Mammary epithelial cell (primary cell): Measurements from ENCODE around the gene VPS45.

Experiments
- EZH2 ChIP-seq: IDR thresholded peaks from 2 replicates; pipeline ENCODE4 v1.6.1; 2012; ENCODE audit warnings: low read length, inconsistent platforms, borderline replicate concordance
- TF ChIP-seq, protein P1 (sequence below), 2 donors: IDR thresholded peaks in 1 of 2; conservative IDR thresholded peaks in 1 of 2; 2 replicates each; pipeline ENCODE4 v1.5.1; 2011 to 2012; ENCODE audit warnings: inconsistent platforms in 2 of 2, low read length in 2 of 2, mild to moderate bottlenecking in 2 of 2, control low read depth in 1 of 2, low read depth in 1 of 2; ENCODE audit not compliant: insufficient read depth in 1 of 2; ENCODE audit errors: extremely low read depth in 1 of 2

- TF ChIP-seq, protein P1, sequence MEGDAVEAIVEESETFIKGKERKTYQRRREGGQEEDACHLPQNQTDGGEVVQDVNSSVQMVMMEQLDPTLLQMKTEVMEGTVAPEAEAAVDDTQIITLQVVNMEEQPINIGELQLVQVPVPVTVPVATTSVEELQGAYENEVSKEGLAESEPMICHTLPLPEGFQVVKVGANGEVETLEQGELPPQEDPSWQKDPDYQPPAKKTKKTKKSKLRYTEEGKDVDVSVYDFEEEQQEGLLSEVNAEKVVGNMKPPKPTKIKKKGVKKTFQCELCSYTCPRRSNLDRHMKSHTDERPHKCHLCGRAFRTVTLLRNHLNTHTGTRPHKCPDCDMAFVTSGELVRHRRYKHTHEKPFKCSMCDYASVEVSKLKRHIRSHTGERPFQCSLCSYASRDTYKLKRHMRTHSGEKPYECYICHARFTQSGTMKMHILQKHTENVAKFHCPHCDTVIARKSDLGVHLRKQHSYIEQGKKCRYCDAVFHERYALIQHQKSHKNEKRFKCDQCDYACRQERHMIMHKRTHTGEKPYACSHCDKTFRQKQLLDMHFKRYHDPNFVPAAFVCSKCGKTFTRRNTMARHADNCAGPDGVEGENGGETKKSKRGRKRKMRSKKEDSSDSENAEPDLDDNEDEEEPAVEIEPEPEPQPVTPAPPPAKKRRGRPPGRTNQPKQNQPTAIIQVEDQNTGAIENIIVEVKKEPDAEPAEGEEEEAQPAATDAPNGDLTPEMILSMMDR (conservative IDR thresholded peaks at IDR 0.05 in 1 of 2, IDR thresholded peaks at IDR 0.05 in 1 of 2; ENCODE audit: extremely low read depth in 1 of 2, insufficient read depth in 1 of 2, low read depth in 1 of 2, low read length in 2 of 2), result no peak
- TF ChIP-seq EZH2, result no peak
Measured at GRCh38 chr1:150141452-150141851, 73.9 kb downstream of the VPS45 start.
